Mesenchymal stem cell (in vitro differentiated cells and primary cell): ENCODE results near the gene CCDC70.
A peak's percentile ranks its signal among the peaks of the same experiment; 100 is the strongest.

ENCODE experiments used
- DNase-seq: peaks from one replicate; pipeline ENCODE4 v3.0.0-alpha.2; 2013
- H2AFZ ChIP-seq: one replicate; pipeline ENCODE4 v1.6.1; 2013; ENCODE audit warnings: low read depth, mild to moderate bottlenecking, control low read depth, inconsistent platforms, low read length, moderate library complexity
- H2AK5ac ChIP-seq: 2 replicates; pipeline ENCODE4 v1.6.1; 2013; ENCODE audit warnings: low read length, moderate library complexity, mild to moderate bottlenecking, inconsistent platforms; ENCODE audit not compliant: severe bottlenecking
- H2BK120ac ChIP-seq: one replicate; pipeline ENCODE4 v1.6.1; 2013; ENCODE audit warnings: low read depth, mild to moderate bottlenecking, inconsistent platforms, low read length, moderate library complexity
- H2BK12ac ChIP-seq, 2 experiments: one replicate each; pipeline ENCODE4 v1.6.1; 2013; ENCODE audit warnings: inconsistent platforms in 2 of 2, low read length in 2 of 2, mild to moderate bottlenecking in 2 of 2, moderate library complexity in 2 of 2, control low read depth in 1 of 2
- H2BK15ac ChIP-seq: one replicate; pipeline ENCODE4 v1.6.1; 2013; ENCODE audit warnings: mild to moderate bottlenecking, low read depth, inconsistent platforms; ENCODE audit not compliant: poor library complexity, severe bottlenecking
- H2BK5ac ChIP-seq: 2 replicates; pipeline ENCODE4 v1.6.1; 2013; ENCODE audit warnings: low read depth, mild to moderate bottlenecking, low read length, control low read depth, inconsistent platforms; ENCODE audit not compliant: poor library complexity, severe bottlenecking
- H3K14ac ChIP-seq, 2 experiments: one replicate each; pipeline ENCODE4 v1.6.1; 2013; ENCODE audit warnings: inconsistent platforms in 2 of 2, low read length in 2 of 2, control low read depth in 1 of 2, mild to moderate bottlenecking in 1 of 2, moderate library complexity in 1 of 2
- H3K18ac ChIP-seq, 2 experiments: one replicate each; pipeline ENCODE4 v1.6.1; 2013; ENCODE audit warnings: inconsistent platforms in 2 of 2, low read length in 2 of 2, control low read depth in 1 of 2, low read depth in 1 of 2, mild to moderate bottlenecking in 1 of 2
- H3K23ac ChIP-seq, 2 experiments: one replicate each; pipeline ENCODE4 v1.6.1; 2013; ENCODE audit warnings: inconsistent platforms in 2 of 2, low read length in 2 of 2, mild to moderate bottlenecking in 2 of 2, moderate library complexity in 2 of 2, control low read depth in 1 of 2
- H3K27ac ChIP-seq: 2 replicates; pipeline ENCODE4 v1.5.1; 2013; ENCODE audit warnings: mild to moderate bottlenecking, moderate library complexity, low read length, control low read depth, inconsistent platforms; ENCODE audit not compliant: poor library complexity, severe bottlenecking
- H3K27me3 ChIP-seq, 2 experiments: 2 replicates each; pipeline versions ENCODE4 v1.6.1 to v1.7.0; 2013; ENCODE audit warnings: low read length in 2 of 2, mild to moderate bottlenecking in 2 of 2, moderate library complexity in 2 of 2, control low read depth in 1 of 2, inconsistent platforms in 1 of 2; ENCODE audit not compliant: control insufficient read depth in 1 of 2, insufficient read depth in 1 of 2
- H3K36me3 ChIP-seq, 2 experiments: 2 replicates each; pipeline versions ENCODE4 v1.6.1 to v1.7.0; 2013; ENCODE audit warnings: low read length in 2 of 2, control low read depth in 1 of 2, inconsistent platforms in 1 of 2, low read depth in 1 of 2, mild to moderate bottlenecking in 1 of 2; ENCODE audit not compliant: insufficient read depth in 2 of 2, control insufficient read depth in 1 of 2
- H3K4ac ChIP-seq, 2 experiments: one replicate each; pipeline ENCODE4 v1.6.1; 2013; ENCODE audit warnings: inconsistent platforms in 2 of 2, low read length in 2 of 2, mild to moderate bottlenecking in 2 of 2, moderate library complexity in 2 of 2, control low read depth in 1 of 2, low read depth in 1 of 2
- H3K4me1 ChIP-seq: 2 replicates; pipeline ENCODE4 v1.6.1; 2013; ENCODE audit warnings: low read depth, low read length, control low read depth; ENCODE audit not compliant: control insufficient read depth, insufficient read depth
- H3K4me2 ChIP-seq: 2 replicates; pipeline ENCODE4 v1.6.1; 2013; ENCODE audit warnings: low read length, mild to moderate bottlenecking, inconsistent platforms; ENCODE audit not compliant: poor library complexity, severe bottlenecking
- H3K4me3 ChIP-seq, 2 experiments: 2 replicates each; pipeline versions ENCODE4 v1.5.1 to v1.7.0; 2013; ENCODE audit warnings: low read length in 2 of 2, mild to moderate bottlenecking in 2 of 2, control low read depth in 1 of 2, low read depth in 1 of 2; ENCODE audit not compliant: insufficient read depth in 1 of 2
- H3K79me1 ChIP-seq: replicated peaks from 2 replicates; pipeline ENCODE4 v1.6.1; 2013; ENCODE audit warnings: mild to moderate bottlenecking, control low read depth, low read length, inconsistent platforms; ENCODE audit not compliant: poor library complexity, severe bottlenecking
- H3K9ac ChIP-seq: 2 replicates; pipeline ENCODE4 v1.7.0; 2013; ENCODE audit warnings: mild to moderate bottlenecking, low read length, moderate library complexity
- H3K9me3 ChIP-seq: 2 replicates; pipeline ENCODE4 v1.7.0; 2013; ENCODE audit warnings: mild to moderate bottlenecking, low read length; ENCODE audit not compliant: control insufficient read depth
- H4K8ac ChIP-seq: one replicate; pipeline ENCODE4 v1.6.1; 2013; ENCODE audit warnings: inconsistent platforms, mild to moderate bottlenecking, low read length, moderate library complexity
- H4K91ac ChIP-seq: one replicate; pipeline ENCODE4 v1.6.1; 2013; ENCODE audit warnings: mild to moderate bottlenecking, low read length, inconsistent platforms
- WGBS: methylation state at CpG from one replicate; pipeline ENCODE4 v1.1.7; 2013; ENCODE audit warnings: mixed read lengths; 5-methylcytosine and 5-hydroxymethylcytosine counted together

Gene CCDC70

DNA sequence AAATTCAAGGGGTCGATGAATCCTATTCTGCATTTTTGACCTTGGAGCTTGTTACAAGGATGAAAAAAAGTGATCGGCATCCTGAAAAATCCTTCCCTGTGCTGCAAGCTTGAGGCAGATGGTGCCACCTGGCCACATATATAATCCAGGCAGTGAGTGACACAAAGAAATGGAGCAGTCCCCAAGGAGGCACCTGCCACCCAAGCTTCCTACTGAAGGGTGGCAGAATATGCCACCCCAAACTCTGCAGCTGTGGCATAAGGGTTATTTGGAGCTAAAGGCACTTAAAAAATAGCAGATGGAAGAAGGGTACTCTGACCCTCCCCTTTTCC is 32.2 kb upstream of the CCDC70 start:
- H3K27ac ChIP-seq: no peak overlapping the region
- no peaks in the 10 kb centered on the region for H3K9me3 ChIP-seq
- no peak overlapping the region for H3K14ac ChIP-seq
- no peak overlapping the region for H2BK120ac ChIP-seq
- no peaks in the 10 kb centered on the region for H3K4me1 ChIP-seq
- H2AFZ ChIP-seq: no peak overlapping the region
- H3K18ac ChIP-seq: no peak overlapping the region
- H3K4me2 ChIP-seq: no peak overlapping the region
- no peak overlapping the region for H4K8ac ChIP-seq
- H2BK5ac ChIP-seq: no peak overlapping the region
- no peak overlapping the region for H2BK15ac ChIP-seq
- WGBS: 98% methylated on average over 2 of the region's 2 CpGs
- no peak overlapping the region for H3K4me3 ChIP-seq
- no peak for DNase-seq
- H3K79me1 ChIP-seq: no peaks in the 10 kb centered on the region
- no peak overlapping the region for H2AK5ac ChIP-seq
- peaks cover 50 to 74% of the 10 kb centered on the region in 2 experiments for H3K27me3 ChIP-seq
- no peak overlapping the region for H3K9ac ChIP-seq
- H4K91ac ChIP-seq: no peak overlapping the region
- H3K4ac ChIP-seq: no peak overlapping the region
- H3K23ac ChIP-seq: no peak overlapping the region
- H3K36me3 ChIP-seq: no peaks in the 10 kb centered on the region
- H2BK12ac ChIP-seq: no peak overlapping the region

DNA sequence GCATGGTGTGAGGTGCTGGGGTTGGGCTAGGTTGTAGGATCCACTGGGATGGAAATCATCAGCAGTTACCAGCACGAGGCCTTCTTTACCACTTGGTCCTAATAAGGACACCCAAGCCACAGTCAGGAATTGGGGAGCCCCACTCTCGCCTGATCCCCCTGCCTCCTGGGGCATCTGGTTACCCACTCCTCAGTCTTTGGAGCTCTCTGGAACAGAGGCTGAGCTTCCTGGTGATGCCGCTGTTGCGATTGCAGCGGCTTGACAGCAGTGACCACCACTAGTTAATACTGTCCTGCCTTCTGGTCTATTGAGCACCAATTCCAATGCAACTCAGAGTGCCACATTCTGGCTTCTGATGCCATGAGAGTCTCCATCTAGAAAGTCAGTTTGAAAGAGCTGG is 30.2 kb upstream of the CCDC70 start:
- no peak overlapping the region for H2BK120ac ChIP-seq
- no peak overlapping the region for H3K23ac ChIP-seq
- H3K27me3 ChIP-seq: peaks cover 53 to 70% of the 10 kb centered on the region in 2 experiments
- H3K36me3 ChIP-seq: no peaks in the 10 kb centered on the region
- no peak overlapping the region for H3K4me3 ChIP-seq
- no peak overlapping the region for H4K91ac ChIP-seq
- H2AK5ac ChIP-seq: no peak overlapping the region
- WGBS: 94% methylated on average over 5 of the region's 5 CpGs
- no peak for DNase-seq
- H3K4me1 ChIP-seq: no peaks in the 10 kb centered on the region
- H2BK12ac ChIP-seq: no peak overlapping the region
- no peak overlapping the region for H2AFZ ChIP-seq
- H3K79me1 ChIP-seq: no peaks in the 10 kb centered on the region
- no peak overlapping the region for H3K18ac ChIP-seq
- H3K9me3 ChIP-seq: no peaks in the 10 kb centered on the region
- H3K4ac ChIP-seq: no peak overlapping the region
- no peak overlapping the region for H3K4me2 ChIP-seq
- H3K9ac ChIP-seq: no peak overlapping the region
- no peak overlapping the region for H4K8ac ChIP-seq
- H2BK5ac ChIP-seq: no peak overlapping the region
- H3K14ac ChIP-seq: no peak overlapping the region
- no peak overlapping the region for H3K27ac ChIP-seq
- H2BK15ac ChIP-seq: no peak overlapping the region

- H3K4me2 ChIP-seq: no peak overlapping the region
- H2AK5ac ChIP-seq: no peak overlapping the region
- DNase-seq: peak; percentile 17
- no peak overlapping the region for H3K4ac ChIP-seq
- H3K27ac ChIP-seq: no peak overlapping the region
- no peak overlapping the region for H2BK5ac ChIP-seq
- no peak overlapping the region for H2BK120ac ChIP-seq
- H3K9ac ChIP-seq: no peak overlapping the region
- H4K91ac ChIP-seq: no peak overlapping the region
- peaks cover 52 to 60% of the 10 kb centered on the region in 2 experiments for H3K27me3 ChIP-seq
- no peak overlapping the region for H2BK15ac ChIP-seq
- no peaks in the 10 kb centered on the region for H3K9me3 ChIP-seq
- no peak overlapping the region for H4K8ac ChIP-seq
- H3K79me1 ChIP-seq: no peaks in the 10 kb centered on the region
- H3K36me3 ChIP-seq: no peaks in the 10 kb centered on the region
- H2BK12ac ChIP-seq: no peak overlapping the region
- H3K14ac ChIP-seq: no peak overlapping the region
- H3K23ac ChIP-seq: no peak overlapping the region
- H3K4me1 ChIP-seq: no peaks in the 10 kb centered on the region
- 80% methylated on average over 5 of the region's 6 CpGs for WGBS
- no peak overlapping the region for H2AFZ ChIP-seq
- no peak overlapping the region for H3K18ac ChIP-seq
- H3K4me3 ChIP-seq: no peak overlapping the region
Measured at GRCh38 chr13:51832471-51833152, 29.2 kb upstream of the CCDC70 start.

- no peak overlapping the region for H3K4ac ChIP-seq
- H3K4me1 ChIP-seq: peaks cover 5% of the 10 kb centered on the region
- H3K9me3 ChIP-seq: no peaks in the 10 kb centered on the region
- no peaks in the 10 kb centered on the region for H3K79me1 ChIP-seq
- no peaks in the 10 kb centered on the region for H3K36me3 ChIP-seq
- no peak overlapping the region for H3K9ac ChIP-seq
- no peak overlapping the region for H3K23ac ChIP-seq
- no peak overlapping the region for H2BK12ac ChIP-seq
- H3K18ac ChIP-seq: no peak overlapping the region
- H4K8ac ChIP-seq: no peak overlapping the region
- H3K14ac ChIP-seq: no peak overlapping the region
- 88% methylated on average over 9 of the region's 10 CpGs for WGBS
- no peak overlapping the region for H2BK15ac ChIP-seq
- H4K91ac ChIP-seq: no peak overlapping the region
- no peak for DNase-seq
- H2BK120ac ChIP-seq: no peak overlapping the region
- no peak overlapping the region for H3K4me3 ChIP-seq
- no peak overlapping the region for H2BK5ac ChIP-seq
- H2AK5ac ChIP-seq: no peak overlapping the region
- no peak overlapping the region for H3K4me2 ChIP-seq
- no peak overlapping the region for H3K27ac ChIP-seq
- H2AFZ ChIP-seq: no peak overlapping the region
- H3K27me3 ChIP-seq: peaks cover 45 to 48% of the 10 kb centered on the region in 2 experiments
Measured at GRCh38 chr13:51833980-51834379, 27.8 kb upstream of the CCDC70 start.
